SK-N-SH (cell line): ENCODE measurements around the gene HEMK1. TPM values are rescaled to one million over a fixed set of nuclear protein-coding genes. Genes with fewer than 3 reads are reported as not detected.

Source experiments
- CTCF ChIA-PET: fragments of 300-600, 350-600 bp; formaldehyde crosslinking; extraction: SDS; loops from one replicate; lab custom pipeline; 2021; lab: Yijun Ruan, JAX
- POLR2A ChIA-PET: fragments of 350-600 bp; sonication (Branson Sonifier 250); formaldehyde crosslinking; extraction: SDS; loops from one replicate; lab custom pipeline; 2020; ENCODE audit warnings: antibody characterized with exemption, inconsistent platforms; lab: Yijun Ruan, JAX
- DNase-seq: peaks from one replicate; pipeline ENCODE4 v3.0.0; 2012
- H2AFZ ChIP-seq: fragments of 200-600 bp; sonication (generic); 2 replicates; pipeline ENCODE4 v1.8.1; 2016; ENCODE audit warnings: antibody characterized with exemption, mild to moderate bottlenecking, low read depth
- H3F3A ChIP-seq: fragments of 200-600 bp; sonication (generic); replicated peaks from 2 replicates; pipeline ENCODE3; 2016; ENCODE audit warnings: antibody characterized with exemption, mild to moderate bottlenecking; ENCODE audit not compliant: insufficient read depth
- H3K27ac ChIP-seq, 2 experiments: fragments of 200-500 bp in 1 of 2; fragments of 200-600 bp in 1 of 2; sonication (Bioruptor generic) in 1 of 2; sonication (generic), shearing (Covaris generic) in 1 of 2; 2 replicates each; pipeline versions ENCODE4 v1.5.1 to v1.6.1; 2014 to 2016; ENCODE audit warnings: low read depth in 2 of 2, inconsistent platforms in 1 of 2, low read length in 1 of 2, mild to moderate bottlenecking in 1 of 2, mixed read lengths in 1 of 2
- H3K27me3 ChIP-seq: fragments of 200-600 bp; sonication (generic), shearing (Covaris generic); 2 replicates; pipeline ENCODE4 v1.6.1; 2016; ENCODE audit warnings: mixed run types; ENCODE audit not compliant: insufficient read depth
- H3K36me3 ChIP-seq, 2 experiments: fragments of 200-500 bp in 1 of 2; fragments of 200-600 bp in 1 of 2; sonication (Bioruptor generic) in 1 of 2; sonication (generic) in 1 of 2; replicated peaks in 1 of 2; 2 replicates each; pipeline versions ENCODE3 to v1.5.1; 2014 to 2016; ENCODE audit warnings: low read length in 1 of 2, mild to moderate bottlenecking in 1 of 2; ENCODE audit not compliant: insufficient read depth in 2 of 2, control insufficient read depth in 1 of 2
- H3K4me1 ChIP-seq, 2 experiments: fragments of 200-500 bp in 1 of 2; fragments of 200-600 bp in 1 of 2; sonication (Bioruptor generic) in 1 of 2; sonication (generic), shearing (Covaris generic) in 1 of 2; 2 replicates each; pipeline versions ENCODE4 v1.5.1 to v1.6.1; 2014 to 2016; ENCODE audit warnings: low read depth in 1 of 2, low read length in 1 of 2, mixed run types in 1 of 2; ENCODE audit not compliant: insufficient read depth in 2 of 2, control insufficient read depth in 1 of 2
- H3K4me2 ChIP-seq: fragments of 200-600 bp; sonication (generic), shearing (Covaris generic); 2 replicates; pipeline ENCODE4 v1.6.1; 2017; ENCODE audit warnings: mixed run types
- H3K4me3 ChIP-seq, 2 experiments: fragments of 200-500 bp in 1 of 2; fragments of 200-600 bp in 1 of 2; sonication (Bioruptor generic) in 1 of 2; sonication (generic), shearing (Covaris generic) in 1 of 2; 2 replicates each; pipeline versions ENCODE4 v1.5.1 to v1.8.1; 2014 to 2016; ENCODE audit warnings: low read depth in 2 of 2, inconsistent platforms in 1 of 2, low read length in 1 of 2, mild to moderate bottlenecking in 1 of 2, mixed read lengths in 1 of 2, moderate library complexity in 1 of 2
- H3K79me2 ChIP-seq: fragments of 200-600 bp; sonication (generic); 2 replicates; pipeline ENCODE4 v1.8.1; 2017; ENCODE audit warnings: mild to moderate bottlenecking; ENCODE audit not compliant: insufficient read depth
- H3K9ac ChIP-seq: fragments of 200-600 bp; sonication (generic); 2 replicates; pipeline ENCODE4 v1.6.1; 2017; ENCODE audit warnings: mixed run types
- H3K9me2 ChIP-seq: fragments of 200-600 bp; sonication (generic); 2 replicates; pipeline ENCODE4 v1.6.1; 2017; ENCODE audit warnings: mixed run types
- H3K9me3 ChIP-seq: fragments of 200-600 bp; sonication (generic); 2 replicates; pipeline ENCODE4 v1.6.1; 2017; ENCODE audit warnings: mixed run types, mild to moderate bottlenecking, moderate library complexity
- H4K20me1 ChIP-seq: fragments of 200-600 bp; sonication (generic); 2 replicates; pipeline ENCODE4 v1.6.1; 2017; ENCODE audit warnings: mild to moderate bottlenecking, mixed run types; ENCODE audit not compliant: insufficient read depth
- CHD2 ChIP-seq: fragments of 150-350 bp; IDR thresholded peaks from 2 replicates; pipeline ENCODE4 v1.6.1; 2018; ENCODE audit warnings: low read length; ENCODE audit not compliant: partially characterized antibody
- EP300 ChIP-seq, 2 experiments: IDR thresholded peaks; 2 replicates each; pipeline versions ENCODE4 v1.4.0 to v1.6.1; 2012; ENCODE audit warnings: borderline replicate concordance in 1 of 2, low read depth in 1 of 2, low read length in 1 of 2
- EZH2phosphoT487 ChIP-seq: fragments of 200-600 bp; sonication (generic); IDR thresholded peaks from 2 replicates; pipeline ENCODE4 v1.6.1; 2017; ENCODE audit warnings: low read depth, mixed run types, mild to moderate bottlenecking, antibody characterized with exemption, moderate library complexity, borderline replicate concordance
- FOSL2 ChIP-seq: IDR thresholded peaks from 2 replicates; pipeline ENCODE4 v1.4.0; 2012; ENCODE audit warnings: low read depth, mild to moderate bottlenecking, moderate library complexity, borderline replicate concordance
- GATA2 ChIP-seq: sonication (generic); formaldehyde crosslinking; IDR thresholded peaks from 2 replicates; pipeline ENCODE4 v1.5.0; 2020; ENCODE audit warnings: mild to moderate bottlenecking, missing genetic modification reagents
- IRF3 ChIP-seq: fragments of 150-350 bp; IDR thresholded peaks from 2 replicates; pipeline ENCODE4 v1.6.1; 2016; ENCODE audit warnings: mild to moderate bottlenecking, low read depth, low read length
- JUND ChIP-seq: IDR thresholded peaks from 2 replicates; pipeline ENCODE4 v1.4.0; 2012
- MEF2A ChIP-seq: IDR thresholded peaks from 2 replicates; pipeline ENCODE4 v1.4.0; 2012; ENCODE audit warnings: low read depth, borderline replicate concordance
- MXI1 ChIP-seq: IDR thresholded peaks from 2 replicates; pipeline ENCODE4 v1.6.1; 2012; ENCODE audit warnings: mild to moderate bottlenecking, low read depth, low read length, improper control_type of control experiment
- NRF1 ChIP-seq: IDR thresholded peaks from 2 replicates; pipeline ENCODE4 v1.6.1; 2012; ENCODE audit warnings: low read depth, mild to moderate bottlenecking, low read length
- POLR2AphosphoS5 ChIP-seq: IDR thresholded peaks from 2 replicates; pipeline ENCODE4 v1.6.1; 2012; ENCODE audit warnings: low read depth, low read length
- REST ChIP-seq: IDR thresholded peaks from 2 replicates; pipeline ENCODE4 v1.6.1; 2012; ENCODE audit warnings: mild to moderate bottlenecking, low read depth, low read length, moderate library complexity
- RFX5 ChIP-seq: IDR thresholded peaks from 2 replicates; pipeline ENCODE4 v1.6.1; 2012; ENCODE audit warnings: mild to moderate bottlenecking, improper control_type of control experiment, low read length
- SIN3A ChIP-seq: IDR thresholded peaks from 2 replicates; pipeline ENCODE4 v1.6.1; 2012; ENCODE audit warnings: low read depth, mild to moderate bottlenecking, low read length, moderate library complexity, borderline replicate concordance
- SMC3 ChIP-seq: IDR thresholded peaks from 2 replicates; pipeline ENCODE4 v1.6.1; 2012; ENCODE audit warnings: low read depth, low read length, improper control_type of control experiment
- TCF12 ChIP-seq: IDR thresholded peaks from 2 replicates; pipeline ENCODE4 v1.4.0; 2012
- TEAD4 ChIP-seq: IDR thresholded peaks from 2 replicates; pipeline ENCODE4 v1.4.0; 2012; ENCODE audit warnings: mild to moderate bottlenecking, borderline replicate concordance; ENCODE audit not compliant: insufficient read depth
- USF1 ChIP-seq: IDR thresholded peaks from 2 replicates; pipeline ENCODE4 v1.4.0; 2012; ENCODE audit warnings: low read depth, borderline replicate concordance
- WGBS: methylation state at CpG from one replicate; pipeline ENCODE4 v1.1.6; 2017; ENCODE audit warnings: low lambda C conversion rate; 5-methylcytosine and 5-hydroxymethylcytosine counted together
- polyA plus RNA-seq, 3 experiments: library from polyadenylated mRNA; depleted of rRNA; stranded (reverse); fragments of >200 nt; gene quantifications; 2 replicates each; pipeline ENCODE4 v1.2.3, GENCODE V29; 2012
- TF ChIP-seq, protein P1 (sequence below): IDR thresholded peaks from 2 replicates; pipeline ENCODE4; 2012
- TF ChIP-seq, protein P2 (sequence below): IDR thresholded peaks from 2 replicates; pipeline ENCODE4 v1.4.0; 2012; ENCODE audit warnings: low read depth

The HEMK1 gene
- polyA plus RNA-seq, 1 of the 3 experiments (the other 2 are of a cell fraction): 15.4 TPM

GRCh38 chr3:50557915-50558314 lies 11.4 kb upstream of the HEMK1 start:
- POLR2A ChIA-PET: interaction anchor here (1.2 kb wide), 1 partner anchor 11 kb away, joined by 4 read pairs; the partner anchor contains the start of gene HEMK1

GRCh38 chr3:50559702-50560101 lies 9.6 kb upstream of the HEMK1 start:
- H3K27ac ChIP-seq: no peak overlapping the region
- H3K4me2 ChIP-seq: no peak overlapping the region
- TF ChIP-seq FOSL2 (no peak), POLR2AphosphoS5 (no peak), REST (no peak), CHD2 (no peak), NRF1 (no peak), EP300 (IDR thresholded peaks at IDR 0.05; ENCODE audit: borderline replicate concordance in 1 of 2, low read depth in 1 of 2, low read length in 1 of 2) (no peak), JUND (no peak), SMC3 (no peak), TEAD4 (no peak), MXI1 (no peak), GATA2 (CRISPR knock-in tag) (no peak), TCF12 (no peak), MEF2A (no peak)
- TF ChIP-seq, protein P1, sequence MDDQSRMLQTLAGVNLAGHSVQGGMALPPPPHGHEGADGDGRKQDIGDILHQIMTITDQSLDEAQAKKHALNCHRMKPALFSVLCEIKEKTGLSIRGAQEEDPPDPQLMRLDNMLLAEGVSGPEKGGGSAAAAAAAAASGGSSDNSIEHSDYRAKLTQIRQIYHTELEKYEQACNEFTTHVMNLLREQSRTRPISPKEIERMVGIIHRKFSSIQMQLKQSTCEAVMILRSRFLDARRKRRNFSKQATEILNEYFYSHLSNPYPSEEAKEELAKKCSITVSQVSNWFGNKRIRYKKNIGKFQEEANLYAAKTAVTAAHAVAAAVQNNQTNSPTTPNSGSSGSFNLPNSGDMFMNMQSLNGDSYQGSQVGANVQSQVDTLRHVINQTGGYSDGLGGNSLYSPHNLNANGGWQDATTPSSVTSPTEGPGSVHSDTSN: no peak
- no peaks in the 10 kb centered on the region for H3K27me3 ChIP-seq
- DNase-seq: no peak
- no peaks in the 10 kb centered on the region for H3K36me3 ChIP-seq
- no peaks in the 10 kb centered on the region for H3K9me2 ChIP-seq
- POLR2A ChIA-PET: no interaction called here
- no peak overlapping the region for H3K9ac ChIP-seq
- no peaks in the 10 kb centered on the region for H3K9me3 ChIP-seq
- no peak overlapping the region for H2AFZ ChIP-seq
- no peaks in the 10 kb centered on the region; a peak in 1 of 4 replicates for H3K4me1 ChIP-seq
- H3K4me3 ChIP-seq: no peak overlapping the region
- CTCF ChIA-PET: interaction anchor here (1.0 to 31.2 kb wide), 2 partner anchors 17 to 49 kb away, joined by 3 to 648 read pairs; partner anchors contain the start of genes CISH and MAPKAPK3
- H3F3A ChIP-seq: no peaks in the 10 kb centered on the region
- no peaks in the 10 kb centered on the region for H3K79me2 ChIP-seq
- no peaks in the 10 kb centered on the region for H4K20me1 ChIP-seq

More at GRCh38 chr3:50557915-50558314, 11.4 kb upstream of the HEMK1 start:
- Histone ChIP-seq H3K36me3 (no peaks in the 10 kb centered on the region), H4K20me1 (no peaks in the 10 kb centered on the region), H3K9me2 (no peaks in the 10 kb centered on the region), H3K4me1 (peaks cover 0 to under 1% of the 10 kb centered on the region in 2 experiments; a peak in 1 of 4 replicates), H3F3A (no peaks in the 10 kb centered on the region), H3K9ac (no peak overlapping the region), H3K27me3 (no peaks in the 10 kb centered on the region), H2AFZ (no peak overlapping the region), H3K27ac (no peak overlapping the region), H3K9me3 (no peaks in the 10 kb centered on the region), H3K4me2 (no peak overlapping the region), H3K4me3 (no peak overlapping the region), H3K79me2 (no peaks in the 10 kb centered on the region)
- CTCF ChIA-PET: interaction anchor here (1.0 to 31.2 kb wide), 5 partner anchors 9 to 209 kb away, joined by 3 to 648 read pairs (median 10); partner anchors contain the start of genes C3orf18, CISH and MAPKAPK3
- TF ChIP-seq RFX5: no peak
- TF ChIP-seq EZH2phosphoT487: no peak
- TF ChIP-seq, protein P2, sequence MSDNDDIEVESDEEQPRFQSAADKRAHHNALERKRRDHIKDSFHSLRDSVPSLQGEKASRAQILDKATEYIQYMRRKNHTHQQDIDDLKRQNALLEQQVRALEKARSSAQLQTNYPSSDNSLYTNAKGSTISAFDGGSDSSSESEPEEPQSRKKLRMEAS: no peak
- no peak for TF ChIP-seq EP300 (IDR thresholded peaks at IDR 0.05; ENCODE audit: borderline replicate concordance in 1 of 2, low read depth in 1 of 2, low read length in 1 of 2)
- no peak for TF ChIP-seq IRF3
- TF ChIP-seq NRF1: no peak
- TF ChIP-seq CHD2: no peak
- TF ChIP-seq SIN3A: no peak
- TF ChIP-seq USF1: no peak
- no peak for TF ChIP-seq MXI1
- 83% methylated on average over 6 of the region's 7 CpGs for WGBS
- DNase-seq: no peak
